Endothelial cell of umbilical vein (primary cell): ENCODE measurements around the gene NPLOC4.

Source experiments
- CTCF ChIP-seq, 2 donors: IDR thresholded peaks; 1 replicate in 1 of 2; 2 replicates in 1 of 2; pipeline ENCODE4 v1.5.1; 2011; ENCODE audit warnings: low read length in 2 of 2, mild to moderate bottlenecking in 2 of 2, moderate library complexity in 2 of 2, control low read depth in 1 of 2, inconsistent platforms in 1 of 2, low read depth in 1 of 2; ENCODE audit not compliant: insufficient read depth in 1 of 2; ENCODE audit errors: extremely low read depth in 1 of 2
- EZH2 ChIP-seq: IDR thresholded peaks from 2 replicates; pipeline ENCODE4 v1.6.1; 2012; ENCODE audit warnings: borderline replicate concordance, low read depth, mild to moderate bottlenecking, moderate library complexity, low read length, inconsistent platforms; ENCODE audit not compliant: severe bottlenecking
- FOS ChIP-seq: IDR thresholded peaks from 2 replicates; pipeline ENCODE4 v1.6.1; 2011; ENCODE audit warnings: mild to moderate bottlenecking, low read length, moderate library complexity, borderline replicate concordance; ENCODE audit not compliant: insufficient read depth
- GATA2 ChIP-seq: IDR thresholded peaks from 2 replicates; pipeline ENCODE4 v1.7.0; 2011; ENCODE audit warnings: low read depth, mild to moderate bottlenecking, moderate library complexity, mixed read lengths, low read length; ENCODE audit not compliant: insufficient read length, insufficient read depth
- MAX ChIP-seq: IDR thresholded peaks from 2 replicates; pipeline ENCODE4 v1.6.1; 2011; ENCODE audit not compliant: insufficient read depth, insufficient read length
- MYC ChIP-seq: IDR thresholded peaks from one replicate; pipeline ENCODE4 v1.6.1; 2011; ENCODE audit warnings: mild to moderate bottlenecking, low read depth, low read length
- POLR2A ChIP-seq: IDR thresholded peaks from 2 replicates; pipeline ENCODE4 v1.6.1; 2012; ENCODE audit warnings: low read depth, mild to moderate bottlenecking, control low read depth, low read length
- POLR2AphosphoS5 ChIP-seq: IDR thresholded peaks from 2 replicates; pipeline ENCODE4 v1.6.1; 2012; ENCODE audit warnings: low read depth, mild to moderate bottlenecking, control low read depth, low read length, moderate library complexity; ENCODE audit not compliant: insufficient read depth

GRCh38 chr17:81540676-81541027 is 96.3 kb downstream of the NPLOC4 start:
- TF ChIP-seq CTCF (IDR thresholded peaks at IDR 0.05; ENCODE audit: extremely low read depth in 1 of 2, insufficient read depth in 1 of 2, low read depth in 1 of 2, low read length in 2 of 2), result no peak
- no peak for TF ChIP-seq POLR2A
- TF ChIP-seq EZH2, result no peak
- TF ChIP-seq GATA2, result no peak
- TF ChIP-seq MAX, result no peak
- no peak for TF ChIP-seq POLR2AphosphoS5
- no peak for TF ChIP-seq MYC
- TF ChIP-seq FOS, result no peak
